Suppressor macrophage (primary cell): Measurements from ENCODE around the gene NAV2.
A peak's percentile ranks its signal among the peaks of the same experiment; 100 is the strongest.

Experiments used
- DNase-seq, 4 experiments: peaks; one replicate each; pipeline ENCODE4 v3.0.0-alpha.2; 2020 to 2022

The NAV2 gene

DNA sequence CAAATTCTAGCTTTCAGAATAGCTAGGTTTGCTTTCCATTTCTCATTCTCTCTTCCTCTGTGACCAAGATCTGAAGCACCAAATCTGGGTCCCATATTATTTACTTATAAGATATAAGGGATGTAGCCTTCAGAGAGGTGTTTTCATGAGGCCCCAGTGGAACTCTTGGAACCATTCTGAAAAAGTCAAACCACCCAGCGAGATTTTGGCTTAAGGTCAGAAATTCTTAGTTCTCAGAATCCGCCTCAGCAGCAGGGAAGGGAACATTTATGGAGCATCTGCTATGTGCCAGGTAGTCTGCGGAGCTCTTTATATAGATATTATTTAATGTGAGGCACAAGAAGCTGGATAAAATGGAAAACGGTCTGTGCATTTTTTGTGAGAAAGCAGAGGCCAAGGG is 6.3 kb downstream of the NAV2 start:
- no peak for DNase-seq

- no peak for DNase-seq
Measured at GRCh38 chr11:19719960-19720359, 7.3 kb downstream of the NAV2 start.

DNA sequence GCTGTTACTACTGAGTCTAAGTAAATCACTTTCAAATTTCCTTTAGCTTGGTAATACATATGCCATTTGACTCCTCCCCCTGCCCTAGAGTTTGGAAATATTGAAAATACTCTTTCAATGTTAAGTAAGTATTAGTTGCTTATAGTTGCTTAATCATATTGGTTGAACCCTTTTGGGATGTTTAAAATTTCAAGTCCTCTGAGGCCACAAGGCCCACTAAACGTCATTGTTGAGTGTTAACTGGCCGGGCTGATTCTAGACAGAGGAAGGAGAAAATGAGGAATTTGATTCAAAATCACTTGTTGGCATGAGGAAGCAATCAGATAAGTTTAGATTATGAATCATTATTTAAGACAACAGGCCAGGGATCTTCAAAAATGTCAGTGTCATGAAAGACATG is 8.5 kb downstream of the NAV2 start:
- peak; percentile 58 to 85 (median 71) for DNase-seq

- peak in 1 of 4 experiments; percentile 19 for DNase-seq
Measured at GRCh38 chr11:19722702-19723101, 10.1 kb downstream of the NAV2 start.

DNA sequence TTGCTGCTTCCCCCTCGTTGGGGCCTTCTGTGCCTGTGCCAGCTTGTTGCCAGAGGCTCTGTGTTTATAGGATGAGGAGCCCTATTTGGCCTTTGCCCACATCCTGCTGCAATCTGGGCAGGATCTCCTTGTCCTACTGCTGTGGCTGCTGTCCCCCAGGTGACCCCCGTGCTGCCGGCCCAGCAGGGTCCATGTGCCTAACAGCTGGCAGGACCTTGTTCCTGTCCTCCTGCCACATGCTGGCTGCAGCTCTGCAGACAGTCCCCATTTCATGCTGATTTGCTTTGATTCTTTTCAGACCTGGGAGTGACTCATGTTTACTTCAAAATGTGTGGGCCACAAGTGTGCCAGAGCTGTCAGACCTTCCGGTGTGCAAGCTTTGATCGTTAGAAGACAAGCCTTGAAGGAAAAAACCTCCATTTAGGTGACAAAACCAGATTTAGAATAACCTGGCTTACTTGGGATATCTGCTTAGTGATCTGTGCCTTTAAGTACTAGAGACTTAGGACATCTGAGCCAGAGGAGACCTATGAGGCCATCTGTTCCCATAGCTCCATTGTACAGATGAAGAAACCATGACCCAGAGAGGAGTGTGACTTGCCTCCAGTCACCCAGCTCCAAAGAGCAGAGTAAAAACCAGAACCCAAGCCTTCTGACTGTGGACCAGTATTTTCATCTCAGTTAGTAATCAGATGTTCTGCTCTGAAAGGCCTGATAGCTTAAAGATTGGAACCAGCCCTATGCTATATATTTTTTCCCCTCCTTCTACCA is 11.1 kb downstream of the NAV2 start:
- peak; percentile 30 to 63 (median 52) for DNase-seq

GRCh38 chr11:19724765-19725164 is 12.1 kb downstream of the NAV2 start:
- no peak for DNase-seq

- DNase-seq, result no peak
Measured at GRCh38 chr11:19725379-19726079, 12.9 kb downstream of the NAV2 start.

- peak; percentile 53 to 88 (median 80) for DNase-seq
Measured at GRCh38 chr11:19727246-19727645, 14.6 kb downstream of the NAV2 start.

GRCh38 chr11:19728436-19728835 is 15.8 kb downstream of the NAV2 start:
- peak; percentile 86 to 96 (median 93) for DNase-seq

- DNase-seq, result no peak
Measured at GRCh38 chr11:19729141-19729540, 16.5 kb downstream of the NAV2 start.

DNA sequence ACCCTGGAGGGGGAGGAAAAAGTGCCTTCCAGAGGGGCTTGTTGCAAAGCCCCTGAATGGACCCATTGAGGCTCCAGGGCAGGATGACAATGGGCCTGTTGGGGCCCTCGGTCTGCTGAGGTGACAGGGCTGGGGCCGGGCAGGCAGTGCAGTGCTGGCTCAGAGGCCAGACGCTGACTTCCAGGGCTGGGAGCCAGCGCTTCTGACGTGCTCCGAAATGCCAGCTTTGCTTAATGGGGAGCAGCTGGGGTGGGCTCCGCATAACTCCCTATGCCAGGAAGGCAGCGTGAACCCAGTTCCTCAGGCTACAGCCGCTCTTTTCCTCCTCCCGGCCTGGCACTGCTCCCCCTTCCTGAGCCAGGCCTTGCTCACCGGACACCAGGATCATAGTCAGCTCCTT is 17.7 kb downstream of the NAV2 start:
- DNase-seq, result no peak

DNA sequence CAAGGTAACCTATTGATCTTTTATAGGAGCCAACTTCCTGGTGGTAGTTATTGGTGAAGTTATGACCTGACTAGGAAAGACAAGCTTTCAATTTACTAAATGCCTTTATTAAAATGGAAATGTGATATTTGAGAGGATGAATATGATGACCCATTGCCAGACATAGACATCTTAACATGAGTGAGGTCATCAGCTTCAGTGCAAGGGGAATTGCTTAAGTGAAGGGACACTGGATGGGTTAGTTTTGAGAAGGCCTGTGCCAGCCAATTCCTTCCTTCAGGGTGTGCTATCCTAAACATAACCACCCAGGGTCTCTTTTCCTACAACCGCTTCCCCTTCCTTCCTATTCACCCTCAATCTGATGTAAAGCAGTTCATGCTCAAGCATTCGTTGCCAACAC is 21.5 kb downstream of the NAV2 start:
- no peak for DNase-seq

- no peak for DNase-seq
Measured at GRCh38 chr11:19735157-19735908, 22.7 kb downstream of the NAV2 start.

GRCh38 chr11:19735909-19736498 is 23.4 kb downstream of the NAV2 start:
- no peak for DNase-seq

DNA sequence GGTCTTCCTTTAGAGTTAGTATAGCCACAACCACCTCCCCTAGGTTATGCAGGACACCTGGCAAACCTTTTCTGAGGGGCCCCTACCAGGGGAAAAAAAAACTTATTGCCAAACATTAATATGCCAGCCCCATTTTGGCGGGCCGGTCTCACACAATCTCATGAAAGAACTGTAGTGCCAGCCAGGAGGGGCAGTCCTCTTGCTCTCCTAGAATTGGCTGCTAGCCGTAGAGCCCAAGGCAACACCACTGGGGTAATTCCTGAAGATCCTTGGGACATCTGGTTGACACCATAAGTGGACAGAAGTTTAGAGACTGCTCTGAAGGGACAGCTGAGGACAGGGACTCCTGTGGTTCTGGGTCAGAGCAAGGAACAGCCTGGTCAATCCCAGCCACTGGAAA is 24.2 kb downstream of the NAV2 start:
- no peak for DNase-seq

- DNase-seq, result no peak
Measured at GRCh38 chr11:19737575-19737974, 24.9 kb downstream of the NAV2 start.

- DNase-seq, result no peak
Measured at GRCh38 chr11:19738124-19738523, 25.5 kb downstream of the NAV2 start.

- DNase-seq, result no peak
Measured at GRCh38 chr11:19739872-19740271, 27.2 kb downstream of the NAV2 start.

DNA sequence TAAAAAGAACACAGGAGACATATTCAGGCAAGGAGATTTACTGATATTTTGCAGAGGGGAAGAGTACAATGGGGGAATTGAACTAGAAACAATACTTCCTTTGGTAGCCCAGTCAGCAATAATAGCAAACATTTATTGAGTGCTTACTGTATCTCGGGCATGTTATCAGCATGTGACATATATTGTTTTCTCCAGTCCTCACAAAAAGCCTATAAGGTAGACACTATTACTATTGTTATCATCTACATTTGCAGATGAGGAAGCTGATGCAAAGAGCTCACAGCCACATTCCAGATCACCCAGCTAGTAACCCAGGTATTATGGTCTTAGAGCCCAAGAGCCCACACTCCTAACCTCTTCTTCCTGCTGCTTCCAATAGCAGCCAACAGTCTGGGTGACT is 27.9 kb downstream of the NAV2 start:
- no peak for DNase-seq

GRCh38 chr11:19742588-19743292 is 30.1 kb downstream of the NAV2 start:
- peak; percentile 83 to 87 (median 86) for DNase-seq

- DNase-seq, result no peak
Measured at GRCh38 chr11:19743622-19744021, 31.0 kb downstream of the NAV2 start.

- no peak for DNase-seq
Measured at GRCh38 chr11:19744130-19744529, 31.5 kb downstream of the NAV2 start.
